Measurements from ENCODE around the gene EFR3B.

The EFR3B gene

DNA sequence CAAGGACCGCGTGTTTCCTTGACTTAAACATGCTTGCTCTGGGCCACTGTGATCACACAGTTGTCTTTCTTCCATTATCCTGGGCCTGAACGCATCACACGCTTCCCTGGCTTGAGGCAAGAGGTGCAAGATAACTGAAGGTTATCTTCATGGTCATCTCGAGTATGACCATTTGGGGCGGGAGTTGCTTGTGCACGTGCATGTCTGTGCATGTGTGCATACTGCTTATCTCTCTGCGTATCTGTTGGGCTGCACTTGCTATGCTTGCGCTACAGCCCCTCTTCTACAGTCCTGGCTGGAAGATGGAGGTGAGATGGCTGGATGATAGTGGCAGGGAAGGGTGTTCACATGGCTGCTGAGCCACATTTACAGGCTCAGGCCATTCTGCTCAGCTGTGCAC is 27.2 kb upstream of the EFR3B start:
- peak overlapping the region; percentile 15 for H2AFZ ChIP-seq
- no peaks in the 10 kb centered on the region for H3K36me3 ChIP-seq (ENCODE audit: control insufficient read depth, insufficient read depth, low read length)
- no peaks in the 10 kb centered on the region for H3K27me3 ChIP-seq (ENCODE audit: control insufficient read depth, insufficient read depth, low read length)
- peaks cover 8% of the 10 kb centered on the region for H3K4me1 ChIP-seq
- H3K9ac ChIP-seq: no peak overlapping the region
- H3K9me3 ChIP-seq (ENCODE audit: control insufficient read depth, low read length): no peaks in the 10 kb centered on the region
- no peak overlapping the region for H3K27ac ChIP-seq
- no peaks in the 10 kb centered on the region for H3K79me2 ChIP-seq
- no peak overlapping the region for H3K4me3 ChIP-seq (ENCODE audit: low read depth, low read length)
- TF ChIP-seq, protein P1, sequence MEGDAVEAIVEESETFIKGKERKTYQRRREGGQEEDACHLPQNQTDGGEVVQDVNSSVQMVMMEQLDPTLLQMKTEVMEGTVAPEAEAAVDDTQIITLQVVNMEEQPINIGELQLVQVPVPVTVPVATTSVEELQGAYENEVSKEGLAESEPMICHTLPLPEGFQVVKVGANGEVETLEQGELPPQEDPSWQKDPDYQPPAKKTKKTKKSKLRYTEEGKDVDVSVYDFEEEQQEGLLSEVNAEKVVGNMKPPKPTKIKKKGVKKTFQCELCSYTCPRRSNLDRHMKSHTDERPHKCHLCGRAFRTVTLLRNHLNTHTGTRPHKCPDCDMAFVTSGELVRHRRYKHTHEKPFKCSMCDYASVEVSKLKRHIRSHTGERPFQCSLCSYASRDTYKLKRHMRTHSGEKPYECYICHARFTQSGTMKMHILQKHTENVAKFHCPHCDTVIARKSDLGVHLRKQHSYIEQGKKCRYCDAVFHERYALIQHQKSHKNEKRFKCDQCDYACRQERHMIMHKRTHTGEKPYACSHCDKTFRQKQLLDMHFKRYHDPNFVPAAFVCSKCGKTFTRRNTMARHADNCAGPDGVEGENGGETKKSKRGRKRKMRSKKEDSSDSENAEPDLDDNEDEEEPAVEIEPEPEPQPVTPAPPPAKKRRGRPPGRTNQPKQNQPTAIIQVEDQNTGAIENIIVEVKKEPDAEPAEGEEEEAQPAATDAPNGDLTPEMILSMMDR (IDR thresholded peaks at IDR 0.05): no peak
- H3K4me2 ChIP-seq (ENCODE audit: low read length): no peak overlapping the region

DNA sequence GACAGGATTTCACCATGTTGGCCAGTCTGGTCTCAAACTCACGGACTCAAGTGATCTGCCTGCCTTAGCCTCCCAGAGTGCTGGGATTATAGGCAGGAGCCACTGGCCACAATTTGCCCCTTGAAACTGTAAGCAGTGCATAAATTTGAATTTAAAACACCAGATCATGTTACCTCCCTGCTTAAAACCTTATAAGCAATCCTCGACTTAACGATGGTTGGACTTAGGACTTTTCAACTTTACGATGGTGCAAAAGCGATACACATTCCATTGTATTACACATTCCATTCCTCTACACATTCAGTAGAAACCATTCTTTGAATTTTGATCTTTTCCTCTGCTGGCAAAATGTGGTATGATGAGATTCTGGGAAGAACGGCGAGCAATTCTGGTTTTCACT is 23.2 kb upstream of the EFR3B start:
- Histone ChIP-seq H3K27ac (no peak overlapping the region), H3K9me3 (ENCODE audit: control insufficient read depth, low read length) (no peaks in the 10 kb centered on the region), H3K4me1 (peaks cover 8% of the 10 kb centered on the region), H3K27me3 (ENCODE audit: control insufficient read depth, insufficient read depth, low read length) (no peaks in the 10 kb centered on the region), H3K4me3 (ENCODE audit: low read depth, low read length) (no peak overlapping the region), H3K36me3 (ENCODE audit: control insufficient read depth, insufficient read depth, low read length) (no peaks in the 10 kb centered on the region), H3K9ac (no peak overlapping the region), H3K79me2 (no peaks in the 10 kb centered on the region), H2AFZ (no peak overlapping the region), H3K4me2 (ENCODE audit: low read length) (no peak overlapping the region)
- TF ChIP-seq, protein P1 (IDR thresholded peaks at IDR 0.05): no peak

DNA sequence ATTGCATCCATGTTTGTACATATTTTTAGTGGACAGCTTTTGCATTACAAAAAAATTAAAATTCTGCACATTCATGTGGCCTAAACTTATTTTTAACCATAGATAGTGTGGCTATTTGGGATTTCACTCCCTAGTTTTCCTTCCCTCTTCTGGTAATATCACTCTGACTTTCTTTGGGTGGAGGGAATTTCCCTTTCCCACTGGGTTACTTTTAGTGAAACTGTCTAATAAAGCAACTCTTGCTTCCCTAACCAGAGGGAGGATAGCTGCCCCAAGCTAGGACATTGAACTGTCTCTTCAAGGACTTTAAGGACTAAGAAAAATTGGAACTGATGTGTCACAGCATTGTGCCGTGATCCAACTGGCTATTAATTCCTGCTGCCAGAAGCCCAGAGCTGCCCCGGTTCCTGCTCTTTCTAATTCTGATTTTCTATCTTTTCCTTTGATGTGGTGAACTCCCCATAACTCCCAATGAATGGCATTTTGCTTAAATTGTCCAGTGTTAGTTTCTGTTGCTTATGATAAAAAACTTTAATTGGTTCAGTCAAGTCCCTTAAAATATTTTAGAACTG is 20.0 kb upstream of the EFR3B start:
- H2AFZ ChIP-seq: no peak overlapping the region
- no peak overlapping the region for H3K4me3 ChIP-seq (ENCODE audit: low read depth, low read length)
- H3K79me2 ChIP-seq: no peaks in the 10 kb centered on the region
- H3K9me3 ChIP-seq (ENCODE audit: control insufficient read depth, low read length): no peaks in the 10 kb centered on the region
- H3K4me2 ChIP-seq (ENCODE audit: low read length): no peak overlapping the region
- TF ChIP-seq, protein P1 (IDR thresholded peaks at IDR 0.05): no peak
- no peaks in the 10 kb centered on the region for H3K27me3 ChIP-seq (ENCODE audit: control insufficient read depth, insufficient read depth, low read length)
- H3K9ac ChIP-seq: no peak overlapping the region
- no peaks in the 10 kb centered on the region for H3K36me3 ChIP-seq (ENCODE audit: control insufficient read depth, insufficient read depth, low read length)
- H3K27ac ChIP-seq: no peak overlapping the region
- H3K4me1 ChIP-seq: no peaks in the 10 kb centered on the region

DNA sequence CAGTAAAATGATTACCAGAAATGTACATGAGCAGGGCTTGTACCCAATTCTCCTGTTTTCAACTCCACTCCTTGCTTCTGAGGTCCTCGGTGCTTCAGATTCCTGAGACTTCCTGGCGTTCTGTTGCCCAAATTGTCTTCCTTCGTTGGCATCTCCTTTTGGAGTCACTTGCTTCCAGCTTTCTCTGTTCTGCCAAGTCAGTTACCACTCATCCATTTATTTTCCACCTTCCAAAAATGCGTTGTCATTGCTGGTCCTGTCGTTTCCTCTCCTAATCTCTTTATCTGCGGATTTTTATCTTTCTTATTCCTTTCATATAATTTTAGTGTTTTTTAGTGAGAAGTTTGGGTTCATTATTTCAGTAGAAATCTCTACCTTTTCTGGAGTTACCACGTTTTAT is 18.5 kb upstream of the EFR3B start:
- H3K4me1 ChIP-seq: no peaks in the 10 kb centered on the region
- no peaks in the 10 kb centered on the region for H3K36me3 ChIP-seq (ENCODE audit: control insufficient read depth, insufficient read depth, low read length)
- no peak overlapping the region for H3K9ac ChIP-seq
- TF ChIP-seq, protein P1 (IDR thresholded peaks at IDR 0.05): no peak
- H3K79me2 ChIP-seq: no peaks in the 10 kb centered on the region
- no peak overlapping the region for H3K27ac ChIP-seq
- no peak overlapping the region for H3K4me3 ChIP-seq (ENCODE audit: low read depth, low read length)
- no peaks in the 10 kb centered on the region for H3K27me3 ChIP-seq (ENCODE audit: control insufficient read depth, insufficient read depth, low read length)
- H2AFZ ChIP-seq: no peak overlapping the region
- no peaks in the 10 kb centered on the region for H3K9me3 ChIP-seq (ENCODE audit: control insufficient read depth, low read length)
- peak overlapping the region; percentile 1 for H3K4me2 ChIP-seq (ENCODE audit: low read length)

All from parathyroid adenoma (tissue), 2 donors.